ENCODE measurements around the gene MICU2.

The MICU2 gene, protein sequence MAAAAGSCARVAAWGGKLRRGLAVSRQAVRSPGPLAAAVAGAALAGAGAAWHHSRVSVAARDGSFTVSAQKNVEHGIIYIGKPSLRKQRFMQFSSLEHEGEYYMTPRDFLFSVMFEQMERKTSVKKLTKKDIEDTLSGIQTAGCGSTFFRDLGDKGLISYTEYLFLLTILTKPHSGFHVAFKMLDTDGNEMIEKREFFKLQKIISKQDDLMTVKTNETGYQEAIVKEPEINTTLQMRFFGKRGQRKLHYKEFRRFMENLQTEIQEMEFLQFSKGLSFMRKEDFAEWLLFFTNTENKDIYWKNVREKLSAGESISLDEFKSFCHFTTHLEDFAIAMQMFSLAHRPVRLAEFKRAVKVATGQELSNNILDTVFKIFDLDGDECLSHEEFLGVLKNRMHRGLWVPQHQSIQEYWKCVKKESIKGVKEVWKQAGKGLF

DNA sequence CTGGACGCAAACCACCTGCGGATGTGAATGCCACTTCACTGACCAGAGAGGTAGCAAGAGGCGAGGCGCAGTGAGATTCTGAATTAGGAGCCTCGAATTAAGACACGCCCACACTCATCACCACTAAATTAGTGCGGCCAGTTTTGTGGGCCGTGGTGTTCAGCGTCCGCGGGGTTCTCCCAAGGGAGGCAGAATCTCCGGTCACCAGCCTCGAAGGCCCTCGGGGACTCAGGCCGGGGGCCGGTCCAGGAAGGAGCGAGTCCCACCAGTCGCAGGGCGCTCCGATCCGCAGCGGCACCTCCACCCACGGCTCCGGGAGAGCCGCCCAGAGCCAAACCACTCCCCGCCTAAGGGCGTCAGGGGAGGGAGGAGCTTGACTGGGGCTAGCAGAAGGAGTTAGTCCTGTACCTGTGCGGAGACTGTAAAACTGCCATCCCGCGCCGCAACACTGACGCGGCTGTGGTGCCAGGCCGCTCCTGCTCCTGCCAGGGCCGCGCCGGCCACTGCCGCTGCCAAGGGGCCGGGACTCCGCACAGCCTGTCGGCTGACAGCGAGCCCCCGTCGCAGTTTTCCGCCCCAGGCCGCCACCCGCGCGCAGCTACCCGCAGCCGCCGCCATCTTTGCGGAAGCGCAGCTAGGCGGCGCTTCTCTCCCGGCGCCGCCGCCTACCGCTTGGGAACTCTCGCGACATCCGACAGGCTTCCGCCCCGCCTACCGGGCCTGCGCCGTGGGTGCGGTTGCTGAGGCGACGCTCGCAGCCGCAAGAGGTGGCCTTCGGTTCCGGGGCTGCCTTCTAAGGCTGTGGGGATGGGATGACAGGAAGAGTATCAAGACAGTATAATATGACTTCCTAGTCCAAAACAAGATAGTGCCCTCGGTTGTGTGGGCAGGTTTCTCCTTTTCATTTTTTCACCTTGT is at the start of gene MICU2:
MICU2 (minus strand) TSS at position 640 of the 918 bp plus-strand sequence; CDS start at position 618, 22 bp downstream.
- peak; percentile 90 for DNase-seq (ENCODE audit: low read depth, low spot score)

DNA sequence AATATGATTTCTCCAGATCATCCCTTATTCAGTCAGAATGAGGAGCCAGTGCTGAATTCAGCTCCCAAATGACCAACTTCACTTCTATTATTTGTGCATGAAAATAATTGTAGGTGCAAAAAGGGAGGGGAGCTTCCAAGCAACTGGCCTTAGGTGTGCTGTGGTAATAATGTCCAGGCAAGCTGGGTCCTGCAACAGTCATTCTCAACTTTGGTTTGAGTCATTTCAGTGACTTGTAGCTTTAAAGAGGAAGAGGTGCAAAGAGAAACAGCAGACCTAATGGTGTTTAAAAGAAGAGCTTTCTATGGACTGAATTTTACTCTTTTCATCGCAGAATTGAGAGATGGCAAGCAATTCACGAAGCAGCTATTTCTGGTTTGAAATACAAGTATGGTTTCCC is 37.7 kb upstream of the MICU2 start:
- DNase-seq (ENCODE audit: low read depth, low spot score) = no peak

DNA sequence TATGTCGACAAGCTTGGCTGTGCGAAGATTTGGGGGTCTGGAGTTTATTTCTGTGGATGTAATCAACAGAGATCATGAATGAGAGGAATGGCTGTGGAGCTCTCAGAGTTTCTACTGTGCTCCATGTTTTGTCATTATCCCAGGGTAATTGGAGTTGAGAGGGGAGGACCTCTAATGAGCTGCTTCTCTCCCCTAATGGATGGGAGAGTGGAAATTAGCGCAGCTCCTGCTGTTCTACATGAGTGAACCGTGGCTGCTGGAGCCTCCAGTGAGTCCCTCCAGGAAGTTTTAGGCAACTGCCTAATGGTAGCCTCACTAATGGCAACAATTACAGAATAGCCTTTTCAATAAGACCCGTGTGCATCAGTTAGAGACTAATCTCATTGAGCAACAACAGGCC is 35.6 kb upstream of the MICU2 start:
- no peak for DNase-seq (ENCODE audit: low read depth, low spot score)

DNA sequence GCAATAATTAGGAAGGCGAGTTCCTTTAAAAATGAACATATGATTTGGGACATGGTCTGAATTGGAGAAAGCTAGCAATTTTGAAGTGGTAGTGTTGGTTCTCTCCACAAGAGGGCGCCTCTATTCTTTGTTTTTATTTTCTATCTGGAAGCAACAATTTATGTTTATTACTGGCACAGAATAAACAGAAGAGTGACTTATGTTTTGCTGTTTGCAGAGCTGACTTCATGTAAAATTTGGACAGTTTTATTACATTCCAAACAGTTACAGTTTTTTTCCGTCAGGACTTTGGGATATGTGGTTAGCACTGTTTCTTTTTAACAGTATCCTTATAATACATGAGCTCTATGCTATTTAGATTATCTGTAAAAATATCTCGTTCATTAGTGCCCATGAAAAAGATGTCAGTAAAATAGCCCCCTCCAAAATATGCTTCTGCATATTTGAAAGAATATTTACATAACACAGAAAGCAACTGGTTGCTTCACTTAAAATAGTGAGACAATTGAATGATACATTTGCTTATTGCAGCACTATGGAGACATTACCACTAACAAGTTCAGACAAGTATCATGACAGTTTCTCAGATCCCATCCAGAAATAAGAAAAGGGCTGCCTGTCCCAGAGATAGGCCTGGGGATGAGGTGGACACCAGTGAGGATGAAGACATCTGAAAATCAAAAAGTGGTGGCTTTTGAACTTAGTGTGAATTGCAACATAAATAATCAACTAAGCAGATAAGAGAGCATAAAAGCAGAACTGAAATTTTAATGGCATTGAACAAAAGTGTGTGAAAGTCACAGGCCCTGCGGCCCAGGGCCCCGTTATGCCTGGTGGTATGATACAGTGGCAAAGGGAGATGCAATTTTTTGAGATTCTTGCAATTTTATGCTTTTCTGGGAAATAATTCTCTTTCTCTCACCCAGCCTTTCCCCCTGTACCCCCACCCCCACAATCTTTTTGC is 34.6 kb upstream of the MICU2 start:
- DNase-seq (ENCODE audit: low read depth, low spot score) = no peak

DNA sequence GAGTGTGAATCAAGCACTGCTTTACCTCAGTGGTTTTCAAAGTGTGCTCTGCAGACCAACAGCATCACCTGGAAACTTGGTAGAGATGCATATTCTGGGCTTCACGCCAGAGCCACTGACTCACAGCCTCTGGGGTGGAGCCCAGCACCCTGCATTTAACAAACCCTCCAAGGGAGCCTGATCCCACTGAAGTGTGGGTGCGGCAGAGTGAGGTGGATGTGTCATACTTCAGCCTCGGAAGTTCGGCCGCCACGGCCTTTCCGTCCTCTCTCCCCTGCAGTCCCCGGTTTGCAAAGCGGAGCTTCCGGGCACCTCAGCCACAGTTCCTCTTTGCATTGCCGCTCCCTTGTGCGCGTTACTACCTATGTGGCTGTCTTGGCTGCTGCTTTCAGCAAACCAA is 33.3 kb upstream of the MICU2 start:
- no peak for DNase-seq (ENCODE audit: low read depth, low spot score)

DNA sequence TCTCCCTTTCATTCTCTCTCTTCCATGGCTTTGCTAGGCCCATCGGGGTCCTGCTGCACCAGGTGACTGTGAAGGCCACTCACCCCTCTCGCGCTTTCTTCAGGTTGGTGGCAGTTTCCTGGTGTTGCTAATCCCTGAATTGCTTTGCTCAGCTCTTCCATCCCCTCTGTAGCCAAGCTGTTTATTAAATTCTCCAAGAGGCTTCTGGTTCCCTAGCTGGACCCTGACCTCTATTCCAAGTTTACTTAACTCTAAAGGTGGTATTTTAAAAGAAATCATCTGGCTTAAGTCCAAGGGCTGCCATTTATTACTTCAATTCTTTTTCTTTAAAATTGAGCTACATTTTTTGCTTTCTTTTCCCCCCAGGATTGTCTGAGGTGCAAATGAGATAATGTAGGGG is 32.7 kb upstream of the MICU2 start:
- DNase-seq (ENCODE audit: low read depth, low spot score) = no peak

DNA sequence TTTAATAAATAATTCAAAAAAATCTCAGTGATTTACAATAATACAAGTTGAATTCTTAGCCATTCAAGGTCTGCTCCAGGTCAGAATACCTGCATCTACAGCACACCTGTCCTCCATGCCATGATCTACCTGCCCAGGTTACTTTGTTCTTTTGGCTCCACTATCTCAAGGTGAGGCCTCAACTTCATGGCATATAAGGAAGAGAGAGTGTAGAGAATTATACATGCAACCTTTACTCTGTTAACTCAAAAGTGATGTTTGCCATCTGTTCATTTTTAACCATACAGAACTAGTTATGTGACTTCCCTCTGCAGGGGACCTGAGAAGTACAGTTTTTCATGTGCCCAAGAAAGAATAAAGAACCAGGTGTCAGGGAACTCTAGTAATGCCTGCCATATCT is 28.2 kb upstream of the MICU2 start:
- DNase-seq (ENCODE audit: low read depth, low spot score) = no peak

DNA sequence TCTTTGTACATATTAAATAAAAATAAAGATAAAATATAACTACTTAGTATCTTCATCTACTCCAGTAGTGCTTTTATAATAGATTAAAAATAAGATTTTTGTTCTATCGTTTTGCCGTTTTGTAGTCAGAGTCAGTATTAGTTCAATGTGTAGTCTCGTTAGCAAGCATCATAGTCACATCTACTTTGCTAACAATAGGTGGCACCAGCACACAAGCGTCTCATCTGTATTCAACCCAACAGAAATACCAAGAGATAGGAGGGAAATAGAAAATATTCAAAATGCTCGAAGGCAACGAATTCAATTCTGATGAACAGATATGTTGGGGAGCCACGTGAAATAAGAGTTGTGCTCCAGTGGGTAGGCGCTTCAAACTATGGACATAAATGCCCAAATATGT is 21.4 kb upstream of the MICU2 start:
- DNase-seq (ENCODE audit: low read depth, low spot score) = no peak

DNA sequence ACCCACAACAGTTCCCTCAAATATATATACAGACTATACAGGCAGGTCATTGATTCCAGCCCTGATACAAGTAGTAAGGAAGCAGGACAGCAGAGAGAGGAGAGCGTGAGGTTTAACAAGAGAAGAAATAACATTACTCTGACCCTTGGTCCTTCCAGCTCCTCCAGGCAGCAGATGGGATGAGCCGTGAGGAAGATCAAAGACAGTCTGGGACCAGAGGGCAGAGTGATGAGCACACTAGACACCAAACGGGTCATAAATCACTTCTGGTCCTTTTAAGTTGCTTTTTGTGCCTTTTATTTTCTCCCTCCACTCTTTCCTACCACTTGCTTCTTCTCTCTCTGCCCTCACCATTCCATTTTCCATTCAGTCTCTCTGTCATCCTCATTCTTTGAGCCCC is 16.9 kb upstream of the MICU2 start:
- no peak for DNase-seq (ENCODE audit: low read depth, low spot score)

DNA sequence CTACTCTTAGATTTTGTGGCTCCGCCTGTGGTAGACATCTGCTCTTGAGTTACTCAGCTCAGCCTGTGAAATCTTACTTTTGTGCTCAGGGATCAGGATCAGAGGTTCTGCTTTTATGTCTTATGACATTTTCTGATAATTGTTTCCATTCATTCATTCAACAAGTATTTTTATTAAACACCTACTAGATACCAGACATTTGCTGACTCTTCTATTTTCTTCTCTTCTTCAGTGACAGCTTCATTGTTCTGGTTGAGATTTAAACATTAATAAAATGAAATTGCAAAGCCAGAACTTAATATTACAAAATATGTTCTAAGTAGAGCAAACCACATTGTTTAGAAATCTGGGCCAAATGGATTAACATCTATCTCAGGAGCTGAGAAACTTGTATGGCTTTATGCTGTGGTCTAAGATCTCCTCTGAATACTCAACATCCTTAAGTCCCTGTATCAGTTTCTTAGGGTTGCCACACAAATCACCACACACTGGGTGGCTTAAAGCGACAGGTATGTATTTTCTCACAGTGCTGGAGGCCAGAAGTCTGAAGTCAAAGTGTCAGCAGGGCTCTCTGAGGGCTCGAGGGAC is 15.8 kb upstream of the MICU2 start:
- no peak for DNase-seq (ENCODE audit: low read depth, low spot score)

DNA sequence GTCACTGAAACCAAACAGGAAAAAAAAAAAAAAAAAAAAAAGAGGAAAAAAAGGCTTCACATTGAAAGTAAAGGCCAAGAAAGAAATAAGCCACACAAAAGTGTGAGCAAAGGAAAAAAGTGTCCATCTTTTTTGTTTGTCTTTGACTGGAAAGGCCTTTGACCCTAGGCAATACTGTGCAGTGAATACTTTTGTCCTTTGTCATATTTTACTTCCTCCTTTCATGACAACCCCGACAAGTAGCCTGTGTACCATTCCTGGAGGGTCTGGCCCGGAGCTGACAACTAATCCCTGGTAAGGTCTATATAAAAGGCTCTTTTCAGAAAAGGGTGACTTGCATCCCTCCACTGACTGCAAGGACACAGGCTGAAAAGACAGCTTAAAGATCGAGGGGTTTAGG is 12.9 kb upstream of the MICU2 start:
- DNase-seq (ENCODE audit: low read depth, low spot score) = no peak

DNA sequence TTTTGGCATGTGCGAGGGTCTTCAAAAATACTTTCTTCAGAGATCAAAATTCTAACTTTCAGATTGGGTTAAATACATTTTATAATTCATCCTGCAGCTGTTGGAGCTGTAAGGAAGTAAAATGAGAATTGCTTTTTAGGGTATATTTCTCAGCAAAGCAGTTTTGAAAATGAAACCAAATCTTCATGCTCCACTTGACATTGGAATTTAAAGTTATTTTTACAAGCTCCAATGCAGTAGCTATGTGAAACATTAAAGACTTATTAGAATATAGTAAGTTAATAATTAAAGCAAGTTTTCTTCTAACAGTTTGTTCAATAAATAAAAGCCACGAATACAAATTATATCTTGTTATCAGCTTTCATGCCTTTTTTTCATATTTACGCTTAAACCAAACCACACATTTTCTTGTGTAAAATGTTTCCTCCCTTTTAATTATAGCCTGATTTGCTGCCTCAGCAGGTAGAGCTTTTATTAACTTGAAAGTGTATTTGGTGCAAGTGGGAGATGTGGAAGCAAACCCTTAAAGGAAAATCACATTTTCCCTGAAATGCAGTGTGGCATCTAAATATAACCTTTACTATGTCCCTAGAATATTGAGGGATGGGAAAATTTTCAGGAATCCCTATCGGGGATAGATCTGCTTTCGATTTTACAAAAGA is 12.4 kb upstream of the MICU2 start:
- DNase-seq (ENCODE audit: low read depth, low spot score) = no peak

DNA sequence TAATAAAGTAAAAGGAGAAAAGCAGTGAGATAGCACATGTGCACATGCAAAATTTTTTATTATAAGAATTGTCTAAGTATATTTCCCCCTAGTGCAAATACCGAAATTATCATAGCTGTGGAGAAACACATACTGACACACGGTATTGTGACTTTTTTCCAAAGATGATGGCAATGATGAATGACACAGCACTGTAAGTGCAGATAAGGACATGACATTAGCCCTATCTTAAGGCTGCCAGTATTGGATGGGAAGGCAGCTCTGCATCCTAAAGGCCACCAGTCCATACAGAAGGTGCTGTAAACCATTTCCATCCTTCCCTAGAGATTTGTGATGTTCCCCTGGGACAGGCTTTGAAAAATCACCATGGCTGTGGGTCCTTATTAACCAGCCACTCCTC is 11.5 kb upstream of the MICU2 start:
- DNase-seq (ENCODE audit: low read depth, low spot score) = no peak

DNA sequence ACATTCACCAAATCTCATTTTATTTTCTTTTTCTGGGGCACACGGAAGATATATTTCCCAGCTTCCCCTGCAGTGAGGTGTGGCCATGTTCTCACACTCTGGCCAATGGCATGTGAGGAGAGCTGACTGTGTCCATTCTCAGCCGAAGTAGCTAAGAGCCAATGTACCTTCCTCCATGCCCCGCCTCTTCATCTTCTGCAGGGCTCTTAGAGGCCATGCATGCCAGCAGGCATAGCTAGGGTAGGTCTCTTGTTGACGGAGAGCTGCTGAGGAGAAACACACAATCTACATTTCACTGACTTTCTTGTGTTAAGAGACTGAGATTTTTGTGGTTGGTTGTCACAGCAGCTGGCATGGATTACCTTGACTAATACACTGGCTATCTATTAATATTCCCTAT is 9.8 kb upstream of the MICU2 start:
- no peak for DNase-seq (ENCODE audit: low read depth, low spot score)

DNA sequence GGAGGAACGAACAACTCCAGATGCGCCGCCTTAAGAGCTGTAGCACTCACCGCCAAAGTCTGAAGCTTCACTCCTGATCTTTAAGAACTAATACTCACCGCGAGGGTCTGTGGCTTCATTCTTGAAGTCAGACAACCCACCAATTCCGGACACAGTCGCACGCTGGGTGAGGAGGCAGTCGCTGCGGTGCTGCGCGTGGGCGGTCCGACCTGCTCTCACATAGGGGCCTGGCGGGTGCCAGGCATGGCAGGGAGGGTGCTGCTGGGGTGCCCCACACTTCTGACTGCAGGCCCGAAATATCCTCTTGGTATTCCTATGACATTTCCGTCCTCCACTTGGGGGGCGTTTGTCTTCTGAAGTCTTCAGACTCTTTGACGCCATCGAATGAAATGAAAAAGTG is 7.4 kb upstream of the MICU2 start:
- no peak for DNase-seq (ENCODE audit: low read depth, low spot score)

DNA sequence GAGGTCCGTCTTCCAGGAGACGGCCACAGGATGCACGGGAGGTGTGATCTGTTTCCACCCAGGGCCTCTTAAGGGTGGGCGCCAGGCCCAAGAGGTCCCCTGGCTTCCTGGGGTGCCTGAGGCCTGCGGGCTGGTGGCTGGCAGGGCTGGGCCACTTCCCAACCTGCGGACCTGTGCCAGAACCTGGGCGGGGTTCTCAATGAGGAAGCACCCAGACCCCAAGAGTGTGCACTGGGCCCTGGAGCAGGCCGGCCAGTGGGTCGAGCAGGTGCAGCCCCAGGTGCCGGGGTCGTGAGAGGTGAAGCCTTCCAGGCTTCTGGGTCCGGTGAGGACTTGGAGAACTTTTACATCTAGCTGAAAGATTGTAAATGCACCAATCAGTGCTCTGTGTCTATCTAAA is 6.7 kb upstream of the MICU2 start:
- DNase-seq (ENCODE audit: low read depth, low spot score) = no peak

DNA sequence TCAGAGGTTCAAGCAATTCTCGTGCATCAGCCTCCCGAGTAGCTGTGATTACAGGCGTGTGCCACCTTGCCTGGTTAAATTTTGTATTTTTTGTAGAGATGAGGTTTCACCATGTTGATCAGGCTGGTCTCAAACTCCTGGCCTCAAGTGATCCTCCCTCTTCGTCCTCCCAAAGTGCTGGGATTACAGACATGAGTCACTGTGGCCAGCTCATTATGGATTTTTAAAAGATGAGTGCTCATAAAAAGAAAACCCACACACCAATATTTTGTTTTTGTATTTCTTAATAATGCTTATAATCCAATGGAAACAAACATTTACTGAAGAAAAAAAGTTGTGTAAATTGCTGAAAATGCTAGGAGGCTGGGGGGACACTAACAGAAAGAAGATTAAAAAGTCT is 5.0 kb upstream of the MICU2 start:
- DNase-seq (ENCODE audit: low read depth, low spot score) = no peak

DNA sequence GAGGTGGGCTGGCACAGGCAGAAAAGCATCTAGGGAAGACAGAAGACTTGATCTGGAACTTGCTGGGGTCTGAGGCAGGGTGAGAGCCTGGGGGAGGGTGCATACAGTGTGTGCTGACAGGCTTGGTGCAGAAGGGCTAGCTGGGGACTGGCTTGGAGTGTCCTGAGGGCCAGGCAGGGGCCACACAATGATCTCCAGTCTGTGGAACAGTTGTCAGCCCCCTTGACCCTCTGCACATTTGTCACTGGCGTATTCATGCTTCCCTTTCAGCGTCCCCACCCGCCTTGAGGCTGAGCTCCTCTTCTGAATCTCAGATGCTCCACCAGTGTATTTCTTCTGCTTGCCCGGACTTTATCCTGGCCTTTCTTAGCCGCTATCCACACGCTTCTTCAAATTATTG is 2.8 kb upstream of the MICU2 start:
- DNase-seq (ENCODE audit: low read depth, low spot score) = no peak

DNA sequence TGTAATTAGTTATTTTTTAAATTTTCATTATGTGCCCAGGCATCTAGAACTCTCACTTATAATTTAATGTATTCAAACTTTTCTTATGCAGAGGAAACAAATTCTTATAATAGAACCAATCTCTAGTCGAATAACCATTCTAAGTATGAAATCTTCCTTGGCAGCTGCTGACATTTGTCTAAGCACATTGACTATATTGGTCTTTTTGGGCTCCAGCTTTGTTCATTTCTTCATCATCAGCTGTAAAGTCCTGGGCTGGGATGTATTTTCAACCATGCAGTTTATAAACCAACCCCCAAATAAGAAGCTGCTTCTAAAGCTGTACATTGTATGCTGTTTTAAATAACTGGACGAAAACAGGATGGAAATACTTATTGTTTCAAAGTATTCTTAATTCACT is 2.3 kb upstream of the MICU2 start:
- no peak for DNase-seq (ENCODE audit: low read depth, low spot score)

DNA sequence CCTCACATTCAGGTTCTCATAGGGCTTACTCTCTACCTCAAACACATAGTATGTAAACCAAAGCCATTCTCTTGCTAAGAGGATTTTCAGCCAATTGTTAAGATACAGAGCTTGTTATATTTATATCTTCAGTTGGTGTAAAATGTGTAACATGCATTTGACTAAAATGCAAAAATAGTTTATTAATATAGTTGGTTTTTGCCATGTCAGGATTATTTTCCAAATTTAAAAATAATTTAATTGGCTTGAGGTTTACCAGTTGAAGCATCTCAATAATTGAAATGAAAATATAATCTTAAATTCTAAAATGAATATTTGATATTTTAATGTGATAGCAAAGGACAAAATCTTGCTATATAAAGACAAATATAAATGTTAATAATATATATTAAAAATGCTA is 7.2 kb downstream of the MICU2 start:
- no peak for DNase-seq (ENCODE audit: low read depth, low spot score)

DNA sequence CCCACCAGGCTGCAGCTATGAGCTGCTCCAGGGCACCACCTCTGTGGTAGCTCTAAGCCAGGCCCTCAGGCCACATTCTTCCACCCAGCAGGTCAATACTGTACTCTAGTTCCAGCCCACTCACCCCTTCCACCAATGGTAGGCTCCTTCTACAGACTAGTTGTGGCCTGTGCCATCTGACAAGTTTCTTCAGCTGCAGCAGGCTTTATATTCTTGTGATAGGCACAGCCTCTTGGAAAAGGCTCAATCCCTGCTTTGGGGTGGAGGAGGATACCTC is 8.5 kb downstream of the MICU2 start:
- DNase-seq (ENCODE audit: low read depth, low spot score) = no peak
